H1 (cell line): Measurements from ENCODE around the gene AIG1. TPM values are rescaled to one million over a fixed set of nuclear protein-coding genes. Genes with fewer than 3 reads are reported as not detected.

Source experiments
- CTCF ChIA-PET: fragments of 300-600 bp; sonication (Branson Sonifier 250); formaldehyde crosslinking; loops from one replicate; lab custom pipeline; 2021; ENCODE audit not compliant: partially characterized antibody; lab: Charles Lee
- POLR2A ChIA-PET: fragments of 300-600 bp; sonication (Branson Sonifier 250); formaldehyde crosslinking; loops from one replicate; lab custom pipeline; 2021; ENCODE audit warnings: inconsistent platforms; ENCODE audit not compliant: partially characterized antibody; lab: Charles Lee
- DNase-seq, 2 experiments: peaks; one replicate each; pipeline versions ENCODE4 v3.0.0 to v3.0.0-alpha.2; 2010 to 2022; ENCODE audit warnings: low spot score in 2 of 2, low read depth in 1 of 2, mixed read lengths in 1 of 2
- FAIRE-seq: peaks from 2 replicates; lab custom pipeline; 2011; peaks lifted over from hg19 to GRCh38; lab: Jason Lieb, UNC
- H2AFZ ChIP-seq: 2 replicates; pipeline ENCODE4 v1.8.1; 2012; ENCODE audit warnings: low read length, inconsistent platforms
- H2AK5ac ChIP-seq: 2 replicates; pipeline ENCODE4 v1.6.1; 2013; ENCODE audit warnings: low read depth, low read length
- H2BK120ac ChIP-seq: replicated peaks from 2 replicates; pipeline ENCODE3; 2013; ENCODE audit warnings: low read depth, low read length, inconsistent platforms
- H2BK12ac ChIP-seq: 2 replicates; pipeline ENCODE4 v1.6.1; 2013; ENCODE audit warnings: low read depth, low read length
- H2BK15ac ChIP-seq: 2 replicates; pipeline ENCODE4 v1.6.1; 2013; ENCODE audit warnings: low read length
- H2BK20ac ChIP-seq: 2 replicates; pipeline ENCODE4 v1.6.1; 2013; ENCODE audit warnings: low read length
- H2BK5ac ChIP-seq: 2 replicates; pipeline ENCODE4 v1.6.1; 2013; ENCODE audit warnings: low read depth, low read length
- H3K14ac ChIP-seq: 2 replicates; pipeline ENCODE4 v1.6.1; 2013; ENCODE audit warnings: inconsistent platforms; ENCODE audit not compliant: insufficient read length
- H3K18ac ChIP-seq: 2 replicates; pipeline ENCODE4 v1.6.1; 2013; ENCODE audit warnings: low read length; ENCODE audit errors: extremely low read depth
- H3K23ac ChIP-seq: 2 replicates; pipeline ENCODE4 v1.6.1; 2013; ENCODE audit warnings: inconsistent platforms; ENCODE audit not compliant: insufficient read length
- H3K23me2 ChIP-seq: 2 replicates; pipeline ENCODE4 v1.6.1; 2013; ENCODE audit warnings: low read depth, low read length
- H3K27ac ChIP-seq: 2 replicates; pipeline ENCODE4 v1.6.1; 2011; ENCODE audit warnings: low read depth, low read length, inconsistent platforms
- H3K27me3 ChIP-seq, 4 experiments: replicated peaks in 1 of 4; 1 replicate in 1 of 4; 2 replicates in 3 of 4; pipeline versions ENCODE4 v1.6.1 to v1.8.1; 2011 to 2013; ENCODE audit warnings: low read length in 3 of 4, mild to moderate bottlenecking in 3 of 4, inconsistent platforms in 2 of 4, mixed read lengths in 2 of 4, moderate library complexity in 1 of 4; ENCODE audit not compliant: control insufficient read depth in 3 of 4, insufficient read depth in 3 of 4; ENCODE audit errors: extremely low read depth in 1 of 4
- H3K36me3 ChIP-seq, 4 experiments: 2 replicates each; pipeline versions ENCODE4 v1.6.1 to v1.8.1; 2011 to 2013; ENCODE audit warnings: mild to moderate bottlenecking in 4 of 4, low read length in 3 of 4, moderate library complexity in 2 of 4, control low read depth in 1 of 4, inconsistent platforms in 1 of 4; ENCODE audit not compliant: insufficient read depth in 4 of 4, control insufficient read depth in 2 of 4
- H3K4ac ChIP-seq: replicated peaks from 2 replicates; pipeline ENCODE3; 2013; ENCODE audit warnings: low read length, low read depth, mixed read lengths, inconsistent platforms; ENCODE audit not compliant: insufficient read length
- H3K4me1 ChIP-seq, 4 experiments: replicated peaks in 1 of 4; 1 replicate in 1 of 4; 2 replicates in 3 of 4; pipeline versions ENCODE4 v1.6.1 to v1.8.1; 2011 to 2013; ENCODE audit warnings: low read length in 3 of 4, inconsistent platforms in 2 of 4, mixed read lengths in 1 of 4; ENCODE audit not compliant: insufficient read depth in 4 of 4, control insufficient read depth in 3 of 4
- H3K4me2 ChIP-seq, 2 experiments: 2 replicates each; pipeline versions ENCODE4 v1.6.1 to v1.8.1; 2011 to 2013; ENCODE audit warnings: low read depth in 2 of 2, low read length in 2 of 2, control low read depth in 1 of 2, inconsistent platforms in 1 of 2, mild to moderate bottlenecking in 1 of 2; ENCODE audit not compliant: insufficient read depth in 1 of 2
- H3K4me3 ChIP-seq, 4 experiments: fragments of 200-600, 300-600 bp in 1 of 4; sonication (generic), shearing (Covaris generic), sonication (Bioruptor Twin) in 1 of 4; 2 replicates each; pipeline versions ENCODE4 v1.5.1 to v1.8.1; 2011 to 2016; ENCODE audit warnings: low read length in 4 of 4, low read depth in 3 of 4, control low read depth in 2 of 4, inconsistent platforms in 2 of 4, mild to moderate bottlenecking in 2 of 4, mixed read lengths in 1 of 4, moderate library complexity in 1 of 4; ENCODE audit not compliant: insufficient read depth in 2 of 4; ENCODE audit errors: extremely low read depth in 1 of 4
- H3K56ac ChIP-seq: replicated peaks from 2 replicates; pipeline ENCODE3; 2013; ENCODE audit warnings: low read depth, mild to moderate bottlenecking, mixed read lengths, low read length, inconsistent platforms; ENCODE audit not compliant: insufficient read length
- H3K79me1 ChIP-seq: 2 replicates; pipeline ENCODE4 v1.6.1; 2013; ENCODE audit warnings: low read depth, low read length, control low read depth
- H3K79me2 ChIP-seq, 2 experiments: 2 replicates each; pipeline versions ENCODE4 v1.6.1 to v1.8.1; 2012 to 2013; ENCODE audit warnings: low read length in 2 of 2, mild to moderate bottlenecking in 2 of 2, inconsistent platforms in 1 of 2; ENCODE audit not compliant: insufficient read depth in 2 of 2, control insufficient read depth in 1 of 2
- H3K9ac ChIP-seq, 4 experiments: replicated peaks in 1 of 4; 1 replicate in 1 of 4; 2 replicates in 3 of 4; pipeline versions ENCODE4 v1.6.1 to v1.8.1; 2011 to 2013; ENCODE audit warnings: low read depth in 3 of 4, low read length in 3 of 4, control low read depth in 2 of 4, mild to moderate bottlenecking in 2 of 4, moderate library complexity in 2 of 4, inconsistent platforms in 1 of 4; ENCODE audit errors: extremely low read depth in 1 of 4
- H3K9me3 ChIP-seq, 2 experiments: 2 replicates each; pipeline versions ENCODE4 v1.6.1 to v1.8.1; 2012 to 2013; ENCODE audit warnings: mild to moderate bottlenecking in 2 of 2, moderate library complexity in 2 of 2, control low read depth in 1 of 2, inconsistent platforms in 1 of 2, low read depth in 1 of 2, low read length in 1 of 2, mixed read lengths in 1 of 2; ENCODE audit not compliant: insufficient read depth in 2 of 2
- H4K20me1 ChIP-seq, 2 experiments: replicated peaks in 1 of 2; 2 replicates each; pipeline versions ENCODE3 to v1.8.1; 2011 to 2013; ENCODE audit warnings: inconsistent platforms in 2 of 2, low read length in 2 of 2, mild to moderate bottlenecking in 1 of 2; ENCODE audit not compliant: insufficient read depth in 2 of 2, control insufficient read depth in 1 of 2
- H4K5ac ChIP-seq: 2 replicates; pipeline ENCODE4 v1.6.1; 2013; ENCODE audit warnings: low read length, low read depth, mixed read lengths, inconsistent platforms; ENCODE audit not compliant: insufficient read length
- H4K8ac ChIP-seq: 2 replicates; pipeline ENCODE4 v1.8.0; 2013; ENCODE audit warnings: mild to moderate bottlenecking, moderate library complexity, low read length, inconsistent platforms; ENCODE audit not compliant: insufficient read depth; ENCODE audit errors: extremely low read depth
- H4K91ac ChIP-seq: replicated peaks from 2 replicates; pipeline ENCODE3; 2013; ENCODE audit warnings: low read length, mixed read lengths, inconsistent platforms; ENCODE audit not compliant: insufficient read length
- GTF2F1 ChIP-seq: IDR thresholded peaks from 2 replicates; pipeline ENCODE4 v1.6.1; 2012; ENCODE audit warnings: low read depth, low read length, improper control_type of control experiment, borderline replicate concordance
- WGBS, 2 experiments: shearing (Covaris generic) in 1 of 2; methylation state at CpG; one replicate each; pipeline versions ENCODE4 v1.1.6 to v1.1.7; 2013 to 2015; ENCODE audit warnings: low lambda C conversion rate in 2 of 2, mixed read lengths in 2 of 2, inconsistent platforms in 1 of 2, low coverage in 1 of 2, missing lambda C conversion rate in 1 of 2; ENCODE audit not compliant: insufficient replicate concordance in 2 of 2, insufficient coverage in 1 of 2, insufficient read length in 1 of 2; ENCODE audit errors: extremely low coverage in 1 of 2, missing lambda C conversion rate in 1 of 2; 5-methylcytosine and 5-hydroxymethylcytosine counted together
- polyA plus RNA-seq, 7 experiments: library from polyadenylated mRNA; depleted of rRNA in 3 of 7; stranded (reverse) in 5 of 7; unstranded in 2 of 7; fragments of >200 nt in 5 of 7; fragments of 200-250 nt in 2 of 7; gene quantifications; 1 replicate in 5 of 7; 2 replicates in 1 of 7; 4 replicates in 1 of 7; pipeline versions ENCODE4 v1.2.1 to v1.2.3, GENCODE V29; 2011 to 2013; ENCODE audit warnings: missing spikeins in 2 of 7, mixed read lengths in 2 of 7
- total RNA-seq: library from RNA; stranded (reverse); fragmentation: NEBNext Ultra II Directional; extraction: Animal tissue kit (Norgen Biotek cat#: 25700); gene quantifications from 2 replicates; pipeline ENCODE4 v1.2.1, GENCODE V29; 2021

Gene AIG1
- total and polyA plus RNA-seq, 2 of the 8 experiments (the other 6 are each of a cell fraction or from before 2014, with no cell fraction given) = 56.6 to 58.4 TPM

GRCh38 chr6:143055213-143055612 is 5.5 kb upstream of the AIG1 start:
- H3K9me3 ChIP-seq = no peaks in the 10 kb centered on the region
- CTCF ChIA-PET = interaction anchor here (0.9 kb wide), 1 partner anchor 372 kb away, joined by 3 read pairs; no protein-coding TSS in a partner anchor
- no peak overlapping the region for H2BK15ac ChIP-seq
- no peak overlapping the region for H2AFZ ChIP-seq
- H3K56ac ChIP-seq = no peak overlapping the region
- H3K23me2 ChIP-seq = 0 out of 2 replicates have a peak, but pooled peaks cover 2% of the 10 kb centered on the region
- no peak overlapping the region for H3K4me3 ChIP-seq
- no peak overlapping the region for H4K8ac ChIP-seq
- H2BK5ac ChIP-seq = no peak overlapping the region
- no peaks in the 10 kb centered on the region for H3K79me2 ChIP-seq
- no peaks in the 10 kb centered on the region for H4K20me1 ChIP-seq
- no peak overlapping the region for H3K4ac ChIP-seq
- no peaks in the 10 kb centered on the region for H3K36me3 ChIP-seq
- H2BK120ac ChIP-seq = no peak overlapping the region
- no peak for TF ChIP-seq GTF2F1
- TF ChIP-seq, all 59 proteins: peak for 0
- DNase-seq (no peak), FAIRE-seq (no peak)
- no peaks in the 10 kb centered on the region for H3K27me3 ChIP-seq
- H3K9ac ChIP-seq = no peak overlapping the region
- 90% methylated on average over 2 of the region's 2 CpGs; no CpG with 5 or more reads in 1 of the 2 experiments for WGBS, 2 experiments
- no peaks in the 10 kb centered on the region for H3K79me1 ChIP-seq
- H3K4me1 ChIP-seq = peaks cover 0 to 10% (median 1%) of the 10 kb centered on the region in 4 experiments; a peak in 4 of 7 replicates
- no peak overlapping the region for H2BK12ac ChIP-seq
- H3K4me2 ChIP-seq = no peak overlapping the region
- no peak overlapping the region for H2BK20ac ChIP-seq
- H4K91ac ChIP-seq = no peak overlapping the region
- no peak overlapping the region for H3K23ac ChIP-seq
- H3K27ac ChIP-seq = no peak overlapping the region
- H2AK5ac ChIP-seq = no peak overlapping the region
- H3K18ac ChIP-seq = no peak overlapping the region
- POLR2A ChIA-PET = no interaction called here
- no peak overlapping the region for H3K14ac ChIP-seq
- no peak overlapping the region for H4K5ac ChIP-seq
